ENCODE results near the gene PRPF31. TPM values are rescaled to one million over a fixed set of nuclear protein-coding genes. Genes with fewer than 3 reads are reported as not detected.

PRPF31 gene
- total and polyA plus RNA-seq, 4 donors, result 33.8 to 71.2 (median 45.9) TPM

DNA sequence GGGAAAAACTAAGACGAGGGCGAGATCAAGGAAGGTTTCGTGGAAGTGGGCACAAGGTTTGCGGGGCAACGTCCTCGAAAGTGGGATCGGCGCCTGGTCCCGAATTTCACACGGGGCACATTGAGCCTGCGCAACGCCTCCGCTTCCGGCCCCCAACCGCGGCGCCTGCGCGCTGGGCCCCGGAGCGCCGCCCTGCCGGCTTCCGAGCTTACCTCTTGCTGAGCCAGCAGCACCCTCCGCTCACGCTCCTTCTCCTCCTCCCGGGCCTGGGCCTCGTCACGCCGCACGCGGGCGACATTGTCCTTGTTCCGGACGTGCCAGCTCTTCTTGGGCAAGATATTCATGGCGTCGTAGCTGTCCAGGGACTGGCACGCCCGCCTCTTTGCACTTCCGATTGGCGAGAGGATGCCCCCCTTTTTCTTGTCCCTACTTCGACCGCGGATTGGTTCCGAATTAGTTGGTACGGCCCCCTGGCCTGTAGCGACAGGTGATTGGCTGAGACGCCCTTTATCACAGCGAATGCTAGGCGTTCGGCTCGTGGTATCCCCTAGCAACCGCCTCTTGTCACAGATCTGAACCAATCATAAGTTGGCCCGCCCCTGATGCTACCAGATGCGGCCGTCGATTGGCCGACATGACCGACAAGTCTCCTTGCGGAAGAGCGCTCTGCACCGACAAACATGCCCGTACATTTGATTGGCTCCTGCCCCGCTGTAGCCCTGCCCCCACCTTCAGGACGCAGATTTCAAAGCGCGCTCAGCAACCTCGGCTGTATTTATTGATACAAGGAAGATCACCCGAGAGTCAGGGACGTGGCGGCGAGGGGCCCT lies 44.0 kb downstream of the PRPF31 start, which contains the start of gene LENG1:
Gene LENG1 (minus strand): TSS at position 370 of the 830 bp plus-strand sequence. CDS start 26 bp downstream, at position 344.
- 0% methylated on average over 71 to 72 of the region's 72 CpGs for WGBS, 2 donors
- H3K36me3 ChIP-seq (ENCODE audit: control insufficient read depth in 1 of 2, insufficient read depth in 2 of 2, low read length in 1 of 2), result peaks cover 1 to 4% of the 10 kb centered on the region in 2 donors
- peak; percentile 97 for ATAC-seq (ENCODE audit: low FRiP score)
- intact Hi-C loops (cut with DNase I), result loop anchor here (1.0 to 10.0 kb wide), 2 partner anchors 22 to 295 kb away; partner anchors contain the start of gene CNOT3 (in 1 of the 2)
- no peaks in the 10 kb centered on the region for H3K9me3 ChIP-seq (ENCODE audit: control insufficient read depth, low read length)
- H3K27ac ChIP-seq (ENCODE audit: low read depth in 1 of 2, low read length in 2 of 2), result peak within 1 kb of the TSS in 1 of 2 donors; percentile 96
- peak within 1 kb of the TSS; percentile 47 to 51 for H3K4me3 ChIP-seq (ENCODE audit: low read length in 2 of 2)
- DNase-seq, result peak; percentile 98 to 100
- H3K4me1 ChIP-seq (ENCODE audit: control insufficient read depth in 1 of 2, insufficient read depth in 2 of 2, low read length in 2 of 2), result no peaks in the 10 kb centered on the region
- no peaks in the 10 kb centered on the region for H3K27me3 ChIP-seq (ENCODE audit: control insufficient read depth in 1 of 2, insufficient read depth in 2 of 2, low read length in 1 of 2)

- 1% methylated on average over 28 of the region's 28 CpGs for WGBS, 2 donors
- H3K4me1 ChIP-seq (ENCODE audit: control insufficient read depth in 1 of 2, insufficient read depth in 2 of 2, low read length in 2 of 2), result no peaks in the 10 kb centered on the region
- no peak for DNase-seq
Measured at GRCh38 chr19:54160182-54160811, 44.7 kb downstream of the PRPF31 start.

DNA sequence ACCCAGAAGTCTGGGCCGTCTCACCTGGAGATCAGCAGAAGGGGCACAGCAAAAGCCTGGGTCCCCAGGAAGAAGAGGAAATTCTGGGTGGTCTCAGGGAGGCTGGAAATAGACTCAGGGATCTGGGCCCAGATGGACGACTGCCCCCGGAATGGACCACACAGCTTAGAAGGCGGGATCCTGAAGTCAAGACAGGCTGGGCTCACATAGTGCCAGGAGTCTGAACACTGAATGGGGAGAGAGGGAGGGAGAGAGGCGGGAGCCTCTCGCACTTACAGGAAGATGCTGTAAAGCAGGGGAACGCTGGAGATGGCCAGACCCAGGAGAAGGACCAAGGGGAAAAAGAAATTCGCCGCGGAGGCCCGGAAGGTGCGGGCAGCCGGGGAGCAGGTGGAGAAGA lies 45.3 kb downstream of the PRPF31 start:
- Histone ChIP-seq H3K27ac (ENCODE audit: low read depth in 1 of 2, low read length in 2 of 2) (no peak overlapping the region), H3K36me3 (ENCODE audit: control insufficient read depth in 1 of 2, insufficient read depth in 2 of 2, low read length in 1 of 2) (peaks cover 0 to 1% of the 10 kb centered on the region in 2 donors), H3K27me3 (ENCODE audit: control insufficient read depth in 1 of 2, insufficient read depth in 2 of 2, low read length in 1 of 2) (no peaks in the 10 kb centered on the region), H3K4me1 (ENCODE audit: control insufficient read depth in 1 of 2, insufficient read depth in 2 of 2, low read length in 2 of 2) (no peaks in the 10 kb centered on the region), H3K9me3 (ENCODE audit: control insufficient read depth, low read length) (no peaks in the 10 kb centered on the region), H3K4me3 (ENCODE audit: low read length in 2 of 2) (no peak overlapping the region)
- no peak for ATAC-seq (ENCODE audit: low FRiP score)
- WGBS, 2 donors, result 28 to 46% methylated on average over 13 of the region's 13 CpGs
- intact Hi-C loops (cut with DNase I), result no loop called here
- no peak for DNase-seq

More at GRCh38 chr19:54160182-54160811, 44.7 kb downstream of the PRPF31 start:
- no peak for ATAC-seq (ENCODE audit: low FRiP score)
- Histone ChIP-seq H3K27ac (ENCODE audit: low read depth in 1 of 2, low read length in 2 of 2) (peak overlapping the region in 1 of 2 donors; percentile 66), H3K4me3 (ENCODE audit: low read length in 2 of 2) (peak overlapping the region; percentile 5 to 51), H3K36me3 (ENCODE audit: control insufficient read depth in 1 of 2, insufficient read depth in 2 of 2, low read length in 1 of 2) (peaks cover 0 to 1% of the 10 kb centered on the region in 2 donors), H3K9me3 (ENCODE audit: control insufficient read depth, low read length) (no peaks in the 10 kb centered on the region), H3K27me3 (ENCODE audit: control insufficient read depth in 1 of 2, insufficient read depth in 2 of 2, low read length in 1 of 2) (no peaks in the 10 kb centered on the region)
- intact Hi-C loops (cut with DNase I), result no loop called here

GRCh38 chr19:54162241-54162805 lies 46.8 kb downstream of the PRPF31 start:
- Histone ChIP-seq H3K27ac (ENCODE audit: low read depth in 1 of 2, low read length in 2 of 2) (no peak overlapping the region), H3K9me3 (ENCODE audit: control insufficient read depth, low read length) (no peaks in the 10 kb centered on the region), H3K27me3 (ENCODE audit: control insufficient read depth in 1 of 2, insufficient read depth in 2 of 2, low read length in 1 of 2) (no peaks in the 10 kb centered on the region), H3K4me3 (ENCODE audit: low read length in 2 of 2) (no peak overlapping the region), H3K36me3 (ENCODE audit: control insufficient read depth in 1 of 2, insufficient read depth in 2 of 2, low read length in 1 of 2) (no peaks in the 10 kb centered on the region), H3K4me1 (ENCODE audit: control insufficient read depth in 1 of 2, insufficient read depth in 2 of 2, low read length in 2 of 2) (no peaks in the 10 kb centered on the region)
- DNase-seq, result peak; percentile 89 to 91
- intact Hi-C loops (cut with DNase I), result no loop called here
- ATAC-seq (ENCODE audit: low FRiP score), result peak; percentile 40
- 7 to 10% methylated on average over 28 to 35 of the region's 35 CpGs for WGBS, 2 donors

GRCh38 chr19:54162884-54163283 lies 47.3 kb downstream of the PRPF31 start:
- Histone ChIP-seq H3K4me3 (ENCODE audit: low read length in 2 of 2) (no peak overlapping the region), H3K9me3 (ENCODE audit: control insufficient read depth, low read length) (no peaks in the 10 kb centered on the region), H3K27ac (ENCODE audit: low read depth in 1 of 2, low read length in 2 of 2) (no peak overlapping the region), H3K27me3 (ENCODE audit: control insufficient read depth in 1 of 2, insufficient read depth in 2 of 2, low read length in 1 of 2) (no peaks in the 10 kb centered on the region), H3K4me1 (ENCODE audit: control insufficient read depth in 1 of 2, insufficient read depth in 2 of 2, low read length in 2 of 2) (no peaks in the 10 kb centered on the region), H3K36me3 (ENCODE audit: control insufficient read depth in 1 of 2, insufficient read depth in 2 of 2, low read length in 1 of 2) (no peaks in the 10 kb centered on the region)
- no peak for DNase-seq
- intact Hi-C loops (cut with DNase I), result no loop called here
- ATAC-seq (ENCODE audit: low FRiP score), result no peak
- 71 to 77% methylated on average over 14 of the region's 14 CpGs for whole genome bisulfite sequencing, 2 donors

- Histone ChIP-seq H3K4me1 (ENCODE audit: control insufficient read depth in 1 of 2, insufficient read depth in 2 of 2, low read length in 2 of 2) (no peaks in the 10 kb centered on the region), H3K27ac (ENCODE audit: low read depth in 1 of 2, low read length in 2 of 2) (no peak overlapping the region), H3K27me3 (ENCODE audit: control insufficient read depth in 1 of 2, insufficient read depth in 2 of 2, low read length in 1 of 2) (no peaks in the 10 kb centered on the region), H3K9me3 (ENCODE audit: control insufficient read depth, low read length) (no peaks in the 10 kb centered on the region), H3K4me3 (ENCODE audit: low read length in 2 of 2) (no peak overlapping the region), H3K36me3 (ENCODE audit: control insufficient read depth in 1 of 2, insufficient read depth in 2 of 2, low read length in 1 of 2) (no peaks in the 10 kb centered on the region)
- intact Hi-C loops (cut with DNase I), result loop anchor here in 1 of 2 donors (5.0 kb wide), 1 partner anchor 38 kb away; the partner anchor contains the start of gene RPS9
- DNase-seq (peak in 1 of 2 donors; percentile 86), ATAC-seq (ENCODE audit: low FRiP score) (no peak)
- WGBS, 2 donors, result 7 to 11% methylated on average over 35 to 37 of the region's 37 CpGs
Measured at GRCh38 chr19:54164369-54165068, 49.0 kb downstream of the PRPF31 start.

DNA sequence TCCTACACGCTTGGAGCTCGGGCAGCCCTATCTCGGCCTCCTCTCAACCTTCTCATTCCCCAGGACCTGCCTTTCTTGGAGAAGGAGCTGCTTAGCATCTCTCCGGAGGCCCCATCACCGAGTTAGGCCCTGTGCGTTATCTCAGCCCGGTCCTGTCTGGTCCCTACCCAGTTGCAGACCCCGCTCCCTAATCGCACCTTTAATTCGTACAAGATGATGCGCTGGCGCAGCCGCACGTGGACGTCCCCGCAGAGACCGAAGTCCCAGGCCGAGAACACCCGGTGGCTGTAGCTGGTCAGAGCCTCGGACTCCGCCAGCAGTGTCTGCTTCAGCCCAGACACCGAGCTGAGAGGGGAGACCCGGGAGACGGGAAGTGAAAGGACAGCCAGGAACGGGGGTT lies 49.7 kb downstream of the PRPF31 start:
- ATAC-seq (ENCODE audit: low FRiP score) (no peak), DNase-seq (no peak)
- Histone ChIP-seq H3K27me3 (ENCODE audit: control insufficient read depth in 1 of 2, insufficient read depth in 2 of 2, low read length in 1 of 2) (no peaks in the 10 kb centered on the region), H3K9me3 (ENCODE audit: control insufficient read depth, low read length) (no peaks in the 10 kb centered on the region), H3K36me3 (ENCODE audit: control insufficient read depth in 1 of 2, insufficient read depth in 2 of 2, low read length in 1 of 2) (no peaks in the 10 kb centered on the region), H3K4me3 (ENCODE audit: low read length in 2 of 2) (no peak overlapping the region), H3K4me1 (ENCODE audit: control insufficient read depth in 1 of 2, insufficient read depth in 2 of 2, low read length in 2 of 2) (no peaks in the 10 kb centered on the region), H3K27ac (ENCODE audit: low read depth in 1 of 2, low read length in 2 of 2) (no peak overlapping the region)
- intact Hi-C loops (cut with DNase I), result loop anchor here in 1 of 2 donors (5.0 kb wide), 1 partner anchor 37 kb away; the partner anchor contains the start of gene RPS9
- 91 to 92% methylated on average over 25 of the region's 25 CpGs for WGBS, 2 donors

All from aorta (tissue), 5 donors.